A673 (cell line): ENCODE measurements around the gene RNU1-4.
"Not testable (repeated sequence)": the region's sequence is repeated elsewhere in the genome, so short reads cannot be mapped to it uniquely, and the experiment has no call there.

ENCODE experiments used
- EZH2 ChIP-seq: fragments of 200-600 bp; sonication (generic); IDR thresholded peaks from 2 replicates; pipeline ENCODE4 v1.6.1; 2017; ENCODE audit warnings: borderline replicate concordance, low read depth, mild to moderate bottlenecking, mixed read lengths, antibody characterized with exemption, low read length; ENCODE audit not compliant: poor library complexity, severe bottlenecking
- TF ChIP-seq, protein P1 (sequence below): fragments of 300-800, 200-600 bp; sonication (generic); conservative IDR thresholded peaks from 2 replicates; pipeline ENCODE4 v1.5.1; 2017; ENCODE audit warnings: low read depth, mild to moderate bottlenecking, antibody characterized with exemption, low read length, moderate library complexity, mixed read lengths

DNA sequence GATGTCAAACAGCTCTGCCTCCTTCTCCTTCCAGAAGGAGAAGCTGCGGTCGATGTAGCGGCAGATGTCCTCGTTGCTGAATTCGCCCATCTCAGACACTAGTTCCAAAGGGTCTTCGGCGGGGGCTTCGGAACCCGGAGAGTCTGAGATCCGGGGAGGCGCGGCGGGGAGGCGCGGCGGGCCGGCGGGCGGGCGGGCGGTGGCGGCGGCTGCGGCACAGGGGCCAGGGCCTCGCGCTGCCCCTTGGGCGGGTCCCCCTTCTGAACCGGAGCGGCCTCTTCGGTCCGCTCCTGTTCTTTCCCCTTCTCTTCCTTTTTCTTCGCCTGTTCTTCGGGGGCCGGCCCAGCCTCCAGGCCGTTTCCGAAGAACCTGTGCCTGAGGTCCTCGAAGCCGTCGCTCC is 48.0 kb upstream of the RNU1-4 start:
- TF ChIP-seq, protein P1, sequence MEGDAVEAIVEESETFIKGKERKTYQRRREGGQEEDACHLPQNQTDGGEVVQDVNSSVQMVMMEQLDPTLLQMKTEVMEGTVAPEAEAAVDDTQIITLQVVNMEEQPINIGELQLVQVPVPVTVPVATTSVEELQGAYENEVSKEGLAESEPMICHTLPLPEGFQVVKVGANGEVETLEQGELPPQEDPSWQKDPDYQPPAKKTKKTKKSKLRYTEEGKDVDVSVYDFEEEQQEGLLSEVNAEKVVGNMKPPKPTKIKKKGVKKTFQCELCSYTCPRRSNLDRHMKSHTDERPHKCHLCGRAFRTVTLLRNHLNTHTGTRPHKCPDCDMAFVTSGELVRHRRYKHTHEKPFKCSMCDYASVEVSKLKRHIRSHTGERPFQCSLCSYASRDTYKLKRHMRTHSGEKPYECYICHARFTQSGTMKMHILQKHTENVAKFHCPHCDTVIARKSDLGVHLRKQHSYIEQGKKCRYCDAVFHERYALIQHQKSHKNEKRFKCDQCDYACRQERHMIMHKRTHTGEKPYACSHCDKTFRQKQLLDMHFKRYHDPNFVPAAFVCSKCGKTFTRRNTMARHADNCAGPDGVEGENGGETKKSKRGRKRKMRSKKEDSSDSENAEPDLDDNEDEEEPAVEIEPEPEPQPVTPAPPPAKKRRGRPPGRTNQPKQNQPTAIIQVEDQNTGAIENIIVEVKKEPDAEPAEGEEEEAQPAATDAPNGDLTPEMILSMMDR: not testable (repeated sequence)
- not testable (repeated sequence) for TF ChIP-seq EZH2
